Trophoblast cell (in vitro differentiated cells and primary cell): Measurements from ENCODE around the gene KDM4C.

ENCODE experiments used
- DNase-seq, 2 donors: peaks; one replicate each; pipeline ENCODE4 v3.0.0-alpha.2; 2016
- H2AFZ ChIP-seq: 2 replicates; pipeline ENCODE4 v1.6.1; 2013; ENCODE audit warnings: low read length, moderate library complexity, mild to moderate bottlenecking; ENCODE audit not compliant: insufficient read depth, poor library complexity
- H2AK5ac ChIP-seq: 2 replicates; pipeline ENCODE4 v1.6.1; 2013; ENCODE audit warnings: mild to moderate bottlenecking, low read length
- H2BK120ac ChIP-seq: 2 replicates; pipeline ENCODE4 v1.6.1; 2013; ENCODE audit warnings: low read length, mild to moderate bottlenecking, moderate library complexity; ENCODE audit not compliant: insufficient read depth, poor library complexity
- H2BK12ac ChIP-seq: 2 replicates; pipeline ENCODE4 v1.6.1; 2013; ENCODE audit warnings: mild to moderate bottlenecking, low read length, moderate library complexity
- H2BK5ac ChIP-seq: 2 replicates; pipeline ENCODE4 v1.6.1; 2013; ENCODE audit warnings: low read length, low read depth, moderate library complexity, mild to moderate bottlenecking; ENCODE audit not compliant: poor library complexity
- H3K14ac ChIP-seq: 2 replicates; pipeline ENCODE4 v1.6.1; 2013; ENCODE audit warnings: mild to moderate bottlenecking, low read length
- H3K18ac ChIP-seq: 2 replicates; pipeline ENCODE4 v1.6.1; 2013; ENCODE audit warnings: mild to moderate bottlenecking, low read length
- H3K23ac ChIP-seq: 2 replicates; pipeline ENCODE4 v1.6.1; 2013; ENCODE audit warnings: low read length
- H3K27ac ChIP-seq: 2 replicates; pipeline ENCODE4 v1.5.1; 2013; ENCODE audit warnings: low read depth, mild to moderate bottlenecking, inconsistent platforms, low read length, moderate library complexity
- H3K27me3 ChIP-seq: 2 replicates; pipeline ENCODE4 v1.6.1; 2013; ENCODE audit warnings: inconsistent platforms, mild to moderate bottlenecking, low read length, moderate library complexity; ENCODE audit not compliant: insufficient read depth
- H3K36me3 ChIP-seq, 2 experiments: 1 replicate in 1 of 2; 2 replicates in 1 of 2; pipeline ENCODE4 v1.6.1; 2013; ENCODE audit warnings: low read length in 2 of 2, mild to moderate bottlenecking in 2 of 2, moderate library complexity in 1 of 2; ENCODE audit not compliant: insufficient read depth in 2 of 2, control insufficient read depth in 1 of 2
- H3K4ac ChIP-seq: 2 replicates; pipeline ENCODE4 v1.6.1; 2013; ENCODE audit warnings: low read depth, mild to moderate bottlenecking, low read length, moderate library complexity
- H3K4me1 ChIP-seq, 2 experiments: 1 replicate in 1 of 2; 2 replicates in 1 of 2; pipeline ENCODE4 v1.6.1; 2013; ENCODE audit warnings: low read length in 2 of 2, mild to moderate bottlenecking in 2 of 2, moderate library complexity in 1 of 2; ENCODE audit not compliant: insufficient read depth in 2 of 2, control insufficient read depth in 1 of 2
- H3K4me2 ChIP-seq: 2 replicates; pipeline ENCODE4 v1.6.1; 2013; ENCODE audit warnings: inconsistent platforms, mild to moderate bottlenecking, low read length, moderate library complexity
- H3K4me3 ChIP-seq: 2 replicates; pipeline ENCODE4 v1.5.1; 2013; ENCODE audit warnings: mild to moderate bottlenecking, low read depth, low read length, inconsistent platforms
- H3K79me1 ChIP-seq: one replicate; pipeline ENCODE4 v1.6.1; 2013; ENCODE audit warnings: low read length
- H3K79me2 ChIP-seq: 2 replicates; pipeline ENCODE4 v1.6.1; 2013; ENCODE audit warnings: low read length, mild to moderate bottlenecking; ENCODE audit not compliant: control insufficient read depth, insufficient read depth, poor library complexity
- H3K9ac ChIP-seq: 2 replicates; pipeline ENCODE4 v1.6.1; 2013; ENCODE audit warnings: mild to moderate bottlenecking, low read length
- H3K9me3 ChIP-seq: 2 replicates; pipeline ENCODE4 v1.6.1; 2013; ENCODE audit warnings: low read depth, mild to moderate bottlenecking, control low read depth, inconsistent platforms, low read length; ENCODE audit not compliant: insufficient read depth
- H4K12ac ChIP-seq: 2 replicates; pipeline ENCODE4 v1.6.1; 2013; ENCODE audit warnings: low read depth, mild to moderate bottlenecking, low read length, moderate library complexity
- H4K8ac ChIP-seq: 2 replicates; pipeline ENCODE4 v1.6.1; 2013; ENCODE audit warnings: low read depth, mild to moderate bottlenecking, low read length, moderate library complexity
- H4K91ac ChIP-seq: one replicate; pipeline ENCODE4 v1.6.1; 2013; ENCODE audit warnings: low read depth, mild to moderate bottlenecking, low read length, moderate library complexity
- WGBS: extraction: QIAGEN DNeasy Blood & Tissue Kit; methylation state at CpG from one replicate; pipeline ENCODE4 v1.1.7; 2013; ENCODE audit warnings: missing lambda C conversion rate; ENCODE audit not compliant: insufficient read length, insufficient coverage; ENCODE audit errors: extremely low coverage; 5-methylcytosine and 5-hydroxymethylcytosine counted together

Gene KDM4C

DNA sequence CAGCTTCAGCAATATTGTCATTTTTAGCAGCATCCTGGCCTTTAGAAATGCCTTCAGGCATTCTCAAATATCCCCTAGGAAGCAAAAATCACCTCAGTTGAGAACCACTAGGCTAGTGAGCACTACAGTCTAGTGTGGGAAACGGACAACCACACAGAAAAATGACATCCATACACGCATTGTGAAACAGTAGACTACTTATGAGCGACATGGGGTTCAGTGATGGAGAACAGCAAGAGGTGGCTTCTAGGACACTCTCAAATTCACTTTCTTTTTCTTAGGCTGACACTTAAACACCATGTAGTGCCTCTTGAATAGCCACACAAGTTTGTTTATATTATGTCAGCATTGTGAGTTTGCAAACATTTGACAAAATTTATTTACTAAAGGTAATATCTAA, 203.0 kb downstream of the KDM4C start:
- Histone ChIP-seq H4K91ac (no peak overlapping the region), H3K23ac (no peak overlapping the region), H2BK12ac (no peak overlapping the region), H3K4me1 (no peaks in the 10 kb centered on the region), H3K4ac (no peak overlapping the region), H2BK120ac (no peak overlapping the region), H2AK5ac (no peak overlapping the region), H3K36me3 (no peaks in the 10 kb centered on the region), H3K79me1 (no peaks in the 10 kb centered on the region), H4K12ac (no peak overlapping the region), H4K8ac (no peak overlapping the region), H3K4me2 (no peak overlapping the region), H3K27me3 (no peaks in the 10 kb centered on the region), H3K18ac (no peak overlapping the region), H3K4me3 (no peak overlapping the region), H3K9ac (no peak overlapping the region), H2BK5ac (no peak overlapping the region), H3K9me3 (no peaks in the 10 kb centered on the region), H3K14ac (no peak overlapping the region), H3K79me2 (no peaks in the 10 kb centered on the region), H3K27ac (no peak overlapping the region), H2AFZ (no peak overlapping the region)
- WGBS, result no CpG with 5 or more reads among the region's 3 CpGs
- no peak for DNase-seq

DNA sequence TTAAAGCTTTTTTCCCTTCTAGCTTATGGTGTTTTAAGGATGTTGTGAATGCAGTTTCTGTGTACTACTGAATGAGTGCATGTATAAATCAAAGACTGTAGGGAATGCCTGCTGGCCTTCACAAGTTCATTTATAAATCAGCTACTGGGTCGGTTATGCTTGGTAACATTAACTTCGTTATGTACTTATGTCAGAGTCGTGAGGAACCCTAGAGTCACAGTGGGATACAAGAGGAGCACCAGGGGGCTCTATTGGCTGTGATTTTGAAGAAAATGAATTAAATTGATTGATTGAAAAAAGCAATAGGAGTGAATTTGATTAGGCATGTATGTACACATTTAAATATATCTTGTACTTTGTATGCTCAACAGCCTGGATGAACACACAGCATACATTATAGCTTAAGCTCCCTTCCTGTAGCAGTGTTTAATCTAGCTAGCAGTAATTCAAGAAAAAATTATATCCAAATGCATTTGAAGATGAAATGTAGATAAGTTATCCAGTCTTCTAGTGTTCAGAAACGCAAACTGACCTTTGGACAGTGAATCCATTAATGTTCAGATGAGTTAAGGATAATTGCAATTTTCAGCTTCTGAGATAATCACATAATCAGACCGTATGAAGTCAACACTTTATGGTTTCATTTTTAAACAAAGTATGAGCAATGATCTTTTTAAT, 204.2 kb downstream of the KDM4C start:
- Histone ChIP-seq H3K23ac (no peak overlapping the region), H3K9ac (no peak overlapping the region), H3K79me2 (no peaks in the 10 kb centered on the region), H3K4me2 (no peak overlapping the region), H3K9me3 (no peaks in the 10 kb centered on the region), H3K79me1 (no peaks in the 10 kb centered on the region), H4K12ac (no peak overlapping the region), H3K14ac (no peak overlapping the region), H2AK5ac (no peak overlapping the region), H2BK5ac (no peak overlapping the region), H3K27me3 (no peaks in the 10 kb centered on the region), H3K4me3 (no peak overlapping the region), H3K36me3 (no peaks in the 10 kb centered on the region), H3K27ac (no peak overlapping the region), H2BK12ac (no peak overlapping the region), H3K4ac (no peak overlapping the region), H3K18ac (no peak overlapping the region), H4K8ac (no peak overlapping the region), H2AFZ (no peak overlapping the region), H2BK120ac (no peak overlapping the region), H3K4me1 (no peaks in the 10 kb centered on the region), H4K91ac (no peak overlapping the region)
- DNase-seq, result no peak
- WGBS, result no CpG with 5 or more reads among the region's 5 CpGs

DNA sequence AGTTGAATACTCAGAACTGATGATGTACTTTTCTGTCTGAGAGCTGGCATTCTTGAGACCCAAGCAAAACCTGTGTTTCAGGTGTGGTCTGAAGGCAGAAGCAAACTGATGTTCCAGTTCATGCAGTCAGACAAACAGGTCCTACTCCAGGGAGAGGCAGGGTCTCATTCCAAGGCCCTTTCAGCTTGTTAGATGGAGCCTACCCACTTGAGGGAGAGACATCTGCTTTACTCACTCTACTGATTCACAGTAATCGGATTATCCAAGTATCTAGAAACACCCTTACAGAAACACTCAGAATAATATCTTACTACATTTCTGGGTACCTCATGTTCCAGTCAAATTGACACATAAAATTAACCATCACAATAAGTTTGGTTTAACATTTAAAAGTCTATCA, 207.8 kb downstream of the KDM4C start:
- no peak overlapping the region for H3K4me3 ChIP-seq
- DNase-seq, result no peak
- H3K9ac ChIP-seq, result no peak overlapping the region
- H4K8ac ChIP-seq, result no peak overlapping the region
- H3K27me3 ChIP-seq, result no peaks in the 10 kb centered on the region
- no peak overlapping the region for H4K12ac ChIP-seq
- H3K23ac ChIP-seq, result no peak overlapping the region
- no peak overlapping the region for H2AFZ ChIP-seq
- no peaks in the 10 kb centered on the region for H3K79me1 ChIP-seq
- H3K18ac ChIP-seq, result no peak overlapping the region
- no peaks in the 10 kb centered on the region for H3K4me1 ChIP-seq
- H3K9me3 ChIP-seq, result no peaks in the 10 kb centered on the region
- H2BK5ac ChIP-seq, result no peak overlapping the region
- H3K4me2 ChIP-seq, result no peak overlapping the region
- H3K36me3 ChIP-seq, result no peaks in the 10 kb centered on the region
- no peak overlapping the region for H3K14ac ChIP-seq
- no peaks in the 10 kb centered on the region for H3K79me2 ChIP-seq
- no peak overlapping the region for H2AK5ac ChIP-seq
- H2BK120ac ChIP-seq, result no peak overlapping the region
- no peak overlapping the region for H2BK12ac ChIP-seq
- no peak overlapping the region for H4K91ac ChIP-seq
- WGBS, result no CpG with 5 or more reads among the region's 1 CpG
- no peak overlapping the region for H3K27ac ChIP-seq
- no peak overlapping the region for H3K4ac ChIP-seq

DNA sequence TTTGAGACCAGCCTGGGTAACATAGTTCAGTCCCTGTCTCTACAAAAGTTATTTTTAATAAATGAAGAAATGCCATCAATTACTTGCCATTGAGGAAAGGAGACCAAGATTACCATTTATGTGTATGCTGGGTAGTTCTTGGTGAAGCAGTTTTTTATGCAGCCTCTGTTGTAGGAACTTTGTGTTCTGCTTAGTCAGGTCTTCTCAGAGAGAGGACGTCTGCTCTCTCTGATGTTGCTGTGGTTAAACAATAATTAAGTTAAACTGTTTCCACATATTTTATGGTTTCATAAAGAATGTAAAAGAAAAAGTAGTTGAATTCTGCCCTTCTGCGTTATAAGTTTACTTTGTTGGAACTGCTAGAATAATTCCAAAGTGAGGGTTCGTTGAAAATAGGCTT, 210.5 kb downstream of the KDM4C start:
- H3K4me2 ChIP-seq, result no peak overlapping the region
- no peak overlapping the region for H3K9ac ChIP-seq
- H2BK12ac ChIP-seq, result no peak overlapping the region
- no peak overlapping the region for H2AK5ac ChIP-seq
- no peak for DNase-seq
- no peak overlapping the region for H4K8ac ChIP-seq
- no peaks in the 10 kb centered on the region for H3K79me1 ChIP-seq
- no peak overlapping the region for H3K14ac ChIP-seq
- no peak overlapping the region for H2BK120ac ChIP-seq
- H3K27ac ChIP-seq, result no peak overlapping the region
- H3K18ac ChIP-seq, result no peak overlapping the region
- no peak overlapping the region for H3K4ac ChIP-seq
- no peaks in the 10 kb centered on the region for H3K36me3 ChIP-seq
- no peaks in the 10 kb centered on the region for H3K79me2 ChIP-seq
- H3K23ac ChIP-seq, result no peak overlapping the region
- H4K12ac ChIP-seq, result no peak overlapping the region
- no peak overlapping the region for H3K4me3 ChIP-seq
- H2BK5ac ChIP-seq, result no peak overlapping the region
- no CpG with 5 or more reads among the region's 3 CpGs for WGBS
- H4K91ac ChIP-seq, result no peak overlapping the region
- H3K9me3 ChIP-seq, result no peaks in the 10 kb centered on the region
- no peak overlapping the region for H2AFZ ChIP-seq
- H3K4me1 ChIP-seq, result no peaks in the 10 kb centered on the region
- H3K27me3 ChIP-seq, result no peaks in the 10 kb centered on the region
